GM12878 (cell line): ENCODE measurements around the gene ATP6V1G3. TPM values are rescaled to one million over a fixed set of nuclear protein-coding genes. Genes with fewer than 3 reads are reported as not detected.
A peak's percentile ranks its signal among the peaks of the same experiment; 100 is the strongest.

Source experiments
- ATAC-seq: fragments of 200-7000 bp; cut with Tn5 transposase; 3 replicates; pipeline ENCODE4 v1.9.1; 2020; ENCODE audit warnings: mild to moderate bottlenecking, moderate library complexity
- BruUV-seq: library from RNA; stranded (reverse); fragments of 400-500 nt; replicated peaks from 2 replicates; lab custom pipeline; 2021; lab: Mats Ljungman, UMichigan
- CTCF ChIA-PET: fragments of 300-600 bp; sonication (Branson Sonifier 250); formaldehyde crosslinking; extraction: SDS; loops from one replicate; lab custom pipeline; 2021; ENCODE audit warnings: inconsistent platforms; lab: Yijun Ruan, JAX
- POLR2A ChIA-PET: fragments of 350-600 bp; formaldehyde crosslinking; extraction: SDS; loops from one replicate; lab custom pipeline; 2021; ENCODE audit warnings: inconsistent platforms; lab: Charles Lee
- RAD21 ChIA-PET: fragments of 300-600 bp; sonication (Branson Sonifier 250); formaldehyde crosslinking; loops from one replicate; lab custom pipeline; 2023; ENCODE audit warnings: antibody characterized with exemption; ENCODE audit not compliant: unreplicated experiment; lab: Charles Lee
- SMC1A ChIA-PET: fragments of 300-600 bp; sonication (Branson Sonifier 250); formaldehyde crosslinking; loops from one replicate; lab custom pipeline; 2023; ENCODE audit not compliant: unreplicated experiment, uncharacterized antibody; lab: Charles Lee
- DNase-seq: peaks from one replicate; pipeline ENCODE4 v3.0.0-alpha.2; 2011; ENCODE audit warnings: low read depth, low spot score
- FAIRE-seq: peaks from 3 replicates; lab custom pipeline; 2011; peaks lifted over from hg19 to GRCh38; lab: Jason Lieb, UNC
- H2AFZ ChIP-seq: 2 replicates; pipeline ENCODE4 v1.6.0; 2011; ENCODE audit warnings: low read depth, low read length, control low read depth; ENCODE audit not compliant: control insufficient read depth
- H3K27ac ChIP-seq: 2 replicates; pipeline ENCODE4 v1.5.1; 2011; ENCODE audit warnings: control low read depth; ENCODE audit not compliant: control insufficient read depth, insufficient read depth
- H3K27me3 ChIP-seq, 2 experiments: replicated peaks in 1 of 2; 2 replicates each; pipeline versions ENCODE4 v1.6.0 to v1.6.1; 2011; ENCODE audit warnings: low read length in 1 of 2; ENCODE audit not compliant: control insufficient read depth in 2 of 2, insufficient read depth in 2 of 2
- H3K36me3 ChIP-seq, 2 experiments: 2 replicates each; pipeline ENCODE4 v1.5.1; 2011; ENCODE audit warnings: low read length in 1 of 2; ENCODE audit not compliant: control insufficient read depth in 2 of 2, insufficient read depth in 2 of 2
- H3K4me1 ChIP-seq: 2 replicates; pipeline ENCODE4 v1.6.1; 2011; ENCODE audit warnings: mild to moderate bottlenecking, low read length, moderate library complexity, mixed read lengths; ENCODE audit not compliant: control insufficient read depth, insufficient read depth
- H3K4me2 ChIP-seq: 2 replicates; pipeline ENCODE4 v1.6.0; 2011; ENCODE audit warnings: control low read depth; ENCODE audit not compliant: control insufficient read depth, insufficient read depth
- H3K4me3 ChIP-seq: fragments of 200-600 bp; sonication (generic); 2 replicates; pipeline ENCODE4 v1.5.1; 2016
- H3K79me2 ChIP-seq: 2 replicates; pipeline ENCODE4 v1.6.0; 2011; ENCODE audit warnings: low read length; ENCODE audit not compliant: control insufficient read depth, insufficient read depth
- H3K9ac ChIP-seq: 2 replicates; pipeline ENCODE4 v1.8.0; 2011; ENCODE audit warnings: low read length, control low read depth, mixed read lengths; ENCODE audit not compliant: control insufficient read depth, insufficient read depth
- H3K9me3 ChIP-seq: replicated peaks from 3 replicates; pipeline ENCODE4 v1.5.1; 2011; ENCODE audit warnings: mild to moderate bottlenecking, low read length; ENCODE audit not compliant: control insufficient read depth, insufficient read depth
- H4K20me1 ChIP-seq: 2 replicates; pipeline ENCODE4 v1.6.0; 2011; ENCODE audit not compliant: control insufficient read depth, insufficient read depth
- ATF7 ChIP-seq: fragments of 450-650 bp; IDR thresholded peaks from 2 replicates; pipeline ENCODE4 v1.6.1; 2016; ENCODE audit warnings: low read depth, mild to moderate bottlenecking
- BCL3 ChIP-seq: IDR thresholded peaks from 2 replicates; pipeline ENCODE4 v1.6.1; 2011; ENCODE audit warnings: borderline replicate concordance, low read depth, mild to moderate bottlenecking, moderate library complexity, low read length; ENCODE audit not compliant: insufficient read depth, poor library complexity, severe bottlenecking
- EED ChIP-seq: sonication (generic); IDR thresholded peaks from 2 replicates; pipeline ENCODE4 v1.6.1; 2016; ENCODE audit warnings: antibody characterized with exemption, low read depth
- IRF4 ChIP-seq: IDR thresholded peaks from 2 replicates; pipeline ENCODE4 v1.6.1; 2011; ENCODE audit warnings: low read depth, low read length
- PML ChIP-seq: IDR thresholded peaks from 2 replicates; pipeline ENCODE4 v1.6.1; 2012; ENCODE audit warnings: low read length, inconsistent platforms
- RAD51 ChIP-seq: fragments of 450-650 bp; IDR thresholded peaks from 2 replicates; pipeline ENCODE4 v1.6.1; 2016; ENCODE audit warnings: moderate library complexity, mild to moderate bottlenecking, inconsistent platforms
- RCOR1 ChIP-seq: conservative IDR thresholded peaks from 2 replicates; pipeline ENCODE4 v1.6.1; 2012; ENCODE audit warnings: low read depth, low read length, improper control_type of control experiment
- RFX5 ChIP-seq: IDR thresholded peaks from 2 replicates; pipeline ENCODE4 v1.6.1; 2011; ENCODE audit warnings: low read depth, low read length, improper control_type of control experiment
- SP1 ChIP-seq: IDR thresholded peaks from one replicate; pipeline ENCODE4 v1.6.1; 2011; ENCODE audit warnings: low read depth, low read length
- SPI1 ChIP-seq: IDR thresholded peaks from 2 replicates; pipeline ENCODE4 v1.6.1; 2011; ENCODE audit warnings: low read depth, mild to moderate bottlenecking, low read length, moderate library complexity, borderline replicate concordance; ENCODE audit not compliant: insufficient read depth
- SREBF1 ChIP-seq: IDR thresholded peaks from 2 replicates; pipeline ENCODE4 v1.6.1; 2012; ENCODE audit warnings: mild to moderate bottlenecking, low read length
- USF2 ChIP-seq: IDR thresholded peaks from 2 replicates; pipeline ENCODE4 v1.6.1; 2011; ENCODE audit warnings: low read depth, low read length, improper control_type of control experiment, borderline replicate concordance
- ZNF687 ChIP-seq: fragments of 450-650 bp; IDR thresholded peaks from 2 replicates; pipeline ENCODE4 v1.6.1; 2017; ENCODE audit warnings: mild to moderate bottlenecking, moderate library complexity
- in situ Hi-C: fragments of 300-500 bp; cut with MboI; formaldehyde crosslinking; loops from 9 replicates; pipeline ENCODE4 v1.14.3; 2018; ENCODE audit warnings: mixed read lengths
- intact Hi-C: fragments of 100-400 bp; cut with micrococcal nuclease; formaldehyde crosslinking; loops from one replicate; pipeline ENCODE4 v1.14.2; 2022; ENCODE audit not compliant: unreplicated experiment
- polyA plus RNA-seq, 11 experiments: library from polyadenylated mRNA; depleted of rRNA in 4 of 11; unstranded in 6 of 11; stranded (reverse) in 5 of 11; fragments of >200 nt; fragmentation: Nextera tagmentation in 4 of 11; fragmentation: Illumina TruSeq in 1 of 11; extraction: Ambion mirVana in 4 of 11; extraction: Trizol in 1 of 11; gene quantifications; 1 replicate in 1 of 11; 2 replicates in 10 of 11; pipeline versions ENCODE4 v1.2.1 to v1.2.3, GENCODE V29; 2011 to 2016; ENCODE audit warnings: inconsistent platforms in 2 of 11, missing spikeins in 2 of 11, low read depth in 1 of 11
- total RNA-seq, 4 experiments: library from RNA; depleted of rRNA in 3 of 4; stranded (reverse); fragments of >200 nt in 3 of 4; fragmentation: Illumina TruSeq in 1 of 4; extraction: Trizol in 1 of 4; gene quantifications; 2 replicates each; pipeline versions ENCODE4 v1.2.1 to v1.2.3, GENCODE V29; 2013 to 2021

ATP6V1G3 gene
- total and polyA plus RNA-seq, 10 of the 15 experiments (the other 5 are each of a cell fraction or from before 2014, with no cell fraction given), result 0.22 TPM; not detected in 9

GRCh38 chr1:198549866-198550265 lies 9.4 kb upstream of the ATP6V1G3 start (continued):
- TF ChIP-seq ATF7 (peak; percentile 52; the same call in 1 of the 2 replicates), SPI1 (peak; percentile 85), EED (peak; percentile 77), USF2 (no peak)
- TF ChIP-seq, all 136 proteins: peak for 22

- POLR2A ChIA-PET, result no interaction called here
Measured at GRCh38 chr1:198548890-198549289, 8.4 kb upstream of the ATP6V1G3 start.

More at GRCh38 chr1:198548890-198549289, 8.4 kb upstream of the ATP6V1G3 start:
- no peak for ATAC-seq
- ChIA-PET CTCF (interaction anchor here (1.1 kb wide), 1 partner anchor 9 kb away, joined by 3 read pairs; no protein-coding TSS in a partner anchor), RAD21 (interaction anchor here (1.1 to 2.3 kb wide), 5 partner anchors 27 to 57 kb away, joined by 4 to 12 read pairs (median 4); no protein-coding TSS in a partner anchor), SMC1A (interaction anchor here (0.9 to 3.3 kb wide), 11 partner anchors 13 to 134 kb away, joined by 3 to 12 read pairs (median 5); no protein-coding TSS in a partner anchor)
- Histone ChIP-seq H3K9ac (no peak overlapping the region), H3K27ac (no peak overlapping the region), H3K9me3 (no peaks in the 10 kb centered on the region; the same call in 2 of the 3 replicates), H3K4me3 (no peak overlapping the region), H3K4me2 (no peak overlapping the region), H3K36me3 (no peaks in the 10 kb centered on the region), H3K4me1 (peaks cover 16% of the 10 kb centered on the region), H3K27me3 (no peaks in the 10 kb centered on the region), H3K79me2 (no peaks in the 10 kb centered on the region), H4K20me1 (no peaks in the 10 kb centered on the region), H2AFZ (no peak overlapping the region)
- intact Hi-C loops, result no loop called here
- no peak for FAIRE-seq
- no peak for DNase-seq
- BruUV-seq, result no TSS peak
- TF ChIP-seq SP1, result no peak
- TF ChIP-seq RCOR1, result no peak
- no peak for TF ChIP-seq RFX5
- TF ChIP-seq ZNF687, result no peak
- no peak for TF ChIP-seq IRF4
- no peak for TF ChIP-seq BCL3
- no peak for TF ChIP-seq SREBF1
- TF ChIP-seq RAD51, result no peak
- no peak for TF ChIP-seq PML
- in situ Hi-C loops, result no loop called here
